EL (cell line): ENCODE data around the gene LRRC47.

Source experiments
- DNase-seq: peaks from one replicate; pipeline ENCODE4 v3.0.0-alpha.2; 2016

Gene LRRC47

GRCh38 chr1:3796215-3797061 is at the start of gene LRRC47:
TSS of gene LRRC47 (minus strand) at chr1:3796498. CDS start at chr1:3796476, 22 bp downstream.
- peak; percentile 89 for DNase-seq

- DNase-seq: no peak
Measured at GRCh38 chr1:3842912-3843311, 46.6 kb upstream of the LRRC47 start.

GRCh38 chr1:3841491-3841890 is 45.2 kb upstream of the LRRC47 start:
- no peak for DNase-seq

GRCh38 chr1:3838788-3839187 is 42.5 kb upstream of the LRRC47 start:
- no peak for DNase-seq

GRCh38 chr1:3837685-3838084 is 41.4 kb upstream of the LRRC47 start:
- DNase-seq: no peak

- no peak for DNase-seq
Measured at GRCh38 chr1:3837200-3837599, 40.9 kb upstream of the LRRC47 start.

GRCh38 chr1:3836421-3836820 is 40.1 kb upstream of the LRRC47 start:
- DNase-seq: peak; percentile 22

- DNase-seq: no peak
Measured at GRCh38 chr1:3834701-3835100, 38.4 kb upstream of the LRRC47 start.

GRCh38 chr1:3831689-3832088 is 35.4 kb upstream of the LRRC47 start:
- peak; percentile 9 for DNase-seq

- no peak for DNase-seq
Measured at GRCh38 chr1:3828391-3828790, 32.1 kb upstream of the LRRC47 start.

- peak; percentile 5 for DNase-seq
Measured at GRCh38 chr1:3827813-3828307, 31.6 kb upstream of the LRRC47 start.

GRCh38 chr1:3825356-3825755 is 29.1 kb upstream of the LRRC47 start:
- no peak for DNase-seq

- no peak for DNase-seq
Measured at GRCh38 chr1:3824650-3825049, 28.4 kb upstream of the LRRC47 start.

GRCh38 chr1:3822421-3822820 is 26.1 kb upstream of the LRRC47 start:
- DNase-seq: no peak

GRCh38 chr1:3821908-3822307 is 25.6 kb upstream of the LRRC47 start:
- DNase-seq: no peak

GRCh38 chr1:3821447-3821846 is 25.1 kb upstream of the LRRC47 start:
- DNase-seq: no peak

GRCh38 chr1:3821004-3821403 is 24.7 kb upstream of the LRRC47 start:
- no peak for DNase-seq

- no peak for DNase-seq
Measured at GRCh38 chr1:3820316-3820715, 24.0 kb upstream of the LRRC47 start.

GRCh38 chr1:3819771-3820200 is 23.5 kb upstream of the LRRC47 start:
- DNase-seq: no peak

GRCh38 chr1:3817821-3818597 is 21.7 kb upstream of the LRRC47 start:
- DNase-seq: no peak

GRCh38 chr1:3817138-3817740 is 20.9 kb upstream of the LRRC47 start:
- DNase-seq: no peak

- no peak for DNase-seq
Measured at GRCh38 chr1:3816331-3817137, 20.2 kb upstream of the LRRC47 start.
